H1 (cell line): ENCODE data around the gene SLC25A17. TPM values are rescaled to one million over a fixed set of nuclear protein-coding genes. Genes with fewer than 3 reads are reported as not detected.

Experiments
- CTCF ChIA-PET: fragments of 300-600 bp; sonication (Branson Sonifier 250); formaldehyde crosslinking; loops from one replicate; lab custom pipeline; 2021; ENCODE audit not compliant: partially characterized antibody; lab: Charles Lee
- POLR2A ChIA-PET: fragments of 300-600 bp; sonication (Branson Sonifier 250); formaldehyde crosslinking; loops from one replicate; lab custom pipeline; 2021; ENCODE audit warnings: inconsistent platforms; ENCODE audit not compliant: partially characterized antibody; lab: Charles Lee
- DNase-seq, 2 experiments: peaks; one replicate each; pipeline versions ENCODE4 v3.0.0 to v3.0.0-alpha.2; 2010 to 2022; ENCODE audit warnings: low spot score in 2 of 2, low read depth in 1 of 2, mixed read lengths in 1 of 2
- FAIRE-seq: peaks from 2 replicates; lab custom pipeline; 2011; peaks lifted over from hg19 to GRCh38; lab: Jason Lieb, UNC
- H2AFZ ChIP-seq: 2 replicates; pipeline ENCODE4 v1.8.1; 2012; ENCODE audit warnings: low read length, inconsistent platforms
- H2AK5ac ChIP-seq: 2 replicates; pipeline ENCODE4 v1.6.1; 2013; ENCODE audit warnings: low read depth, low read length
- H2BK120ac ChIP-seq: replicated peaks from 2 replicates; pipeline ENCODE3; 2013; ENCODE audit warnings: low read depth, low read length, inconsistent platforms
- H2BK12ac ChIP-seq: 2 replicates; pipeline ENCODE4 v1.6.1; 2013; ENCODE audit warnings: low read depth, low read length
- H2BK15ac ChIP-seq: 2 replicates; pipeline ENCODE4 v1.6.1; 2013; ENCODE audit warnings: low read length
- H2BK20ac ChIP-seq: 2 replicates; pipeline ENCODE4 v1.6.1; 2013; ENCODE audit warnings: low read length
- H2BK5ac ChIP-seq: 2 replicates; pipeline ENCODE4 v1.6.1; 2013; ENCODE audit warnings: low read depth, low read length
- H3K14ac ChIP-seq: 2 replicates; pipeline ENCODE4 v1.6.1; 2013; ENCODE audit warnings: inconsistent platforms; ENCODE audit not compliant: insufficient read length
- H3K18ac ChIP-seq: 2 replicates; pipeline ENCODE4 v1.6.1; 2013; ENCODE audit warnings: low read length; ENCODE audit errors: extremely low read depth
- H3K23ac ChIP-seq: 2 replicates; pipeline ENCODE4 v1.6.1; 2013; ENCODE audit warnings: inconsistent platforms; ENCODE audit not compliant: insufficient read length
- H3K23me2 ChIP-seq: 2 replicates; pipeline ENCODE4 v1.6.1; 2013; ENCODE audit warnings: low read depth, low read length
- H3K27ac ChIP-seq: 2 replicates; pipeline ENCODE4 v1.6.1; 2011; ENCODE audit warnings: low read depth, low read length, inconsistent platforms
- H3K27me3 ChIP-seq, 4 experiments: replicated peaks in 1 of 4; 1 replicate in 1 of 4; 2 replicates in 3 of 4; pipeline versions ENCODE4 v1.6.1 to v1.8.1; 2011 to 2013; ENCODE audit warnings: low read length in 3 of 4, mild to moderate bottlenecking in 3 of 4, inconsistent platforms in 2 of 4, mixed read lengths in 2 of 4, moderate library complexity in 1 of 4; ENCODE audit not compliant: control insufficient read depth in 3 of 4, insufficient read depth in 3 of 4; ENCODE audit errors: extremely low read depth in 1 of 4
- H3K36me3 ChIP-seq, 4 experiments: 2 replicates each; pipeline versions ENCODE4 v1.6.1 to v1.8.1; 2011 to 2013; ENCODE audit warnings: mild to moderate bottlenecking in 4 of 4, low read length in 3 of 4, moderate library complexity in 2 of 4, control low read depth in 1 of 4, inconsistent platforms in 1 of 4; ENCODE audit not compliant: insufficient read depth in 4 of 4, control insufficient read depth in 2 of 4
- H3K4ac ChIP-seq: replicated peaks from 2 replicates; pipeline ENCODE3; 2013; ENCODE audit warnings: low read length, low read depth, mixed read lengths, inconsistent platforms; ENCODE audit not compliant: insufficient read length
- H3K4me1 ChIP-seq, 4 experiments: replicated peaks in 1 of 4; 1 replicate in 1 of 4; 2 replicates in 3 of 4; pipeline versions ENCODE4 v1.6.1 to v1.8.1; 2011 to 2013; ENCODE audit warnings: low read length in 3 of 4, inconsistent platforms in 2 of 4, mixed read lengths in 1 of 4; ENCODE audit not compliant: insufficient read depth in 4 of 4, control insufficient read depth in 3 of 4
- H3K4me2 ChIP-seq, 2 experiments: 2 replicates each; pipeline versions ENCODE4 v1.6.1 to v1.8.1; 2011 to 2013; ENCODE audit warnings: low read depth in 2 of 2, low read length in 2 of 2, control low read depth in 1 of 2, inconsistent platforms in 1 of 2, mild to moderate bottlenecking in 1 of 2; ENCODE audit not compliant: insufficient read depth in 1 of 2
- H3K4me3 ChIP-seq, 4 experiments: fragments of 200-600, 300-600 bp in 1 of 4; sonication (generic), shearing (Covaris generic), sonication (Bioruptor Twin) in 1 of 4; 2 replicates each; pipeline versions ENCODE4 v1.5.1 to v1.8.1; 2011 to 2016; ENCODE audit warnings: low read length in 4 of 4, low read depth in 3 of 4, control low read depth in 2 of 4, inconsistent platforms in 2 of 4, mild to moderate bottlenecking in 2 of 4, mixed read lengths in 1 of 4, moderate library complexity in 1 of 4; ENCODE audit not compliant: insufficient read depth in 2 of 4; ENCODE audit errors: extremely low read depth in 1 of 4
- H3K56ac ChIP-seq: replicated peaks from 2 replicates; pipeline ENCODE3; 2013; ENCODE audit warnings: low read depth, mild to moderate bottlenecking, mixed read lengths, low read length, inconsistent platforms; ENCODE audit not compliant: insufficient read length
- H3K79me1 ChIP-seq: 2 replicates; pipeline ENCODE4 v1.6.1; 2013; ENCODE audit warnings: low read depth, low read length, control low read depth
- H3K79me2 ChIP-seq, 2 experiments: 2 replicates each; pipeline versions ENCODE4 v1.6.1 to v1.8.1; 2012 to 2013; ENCODE audit warnings: low read length in 2 of 2, mild to moderate bottlenecking in 2 of 2, inconsistent platforms in 1 of 2; ENCODE audit not compliant: insufficient read depth in 2 of 2, control insufficient read depth in 1 of 2
- H3K9ac ChIP-seq, 4 experiments: replicated peaks in 1 of 4; 1 replicate in 1 of 4; 2 replicates in 3 of 4; pipeline versions ENCODE4 v1.6.1 to v1.8.1; 2011 to 2013; ENCODE audit warnings: low read depth in 3 of 4, low read length in 3 of 4, control low read depth in 2 of 4, mild to moderate bottlenecking in 2 of 4, moderate library complexity in 2 of 4, inconsistent platforms in 1 of 4; ENCODE audit errors: extremely low read depth in 1 of 4
- H3K9me3 ChIP-seq, 2 experiments: 2 replicates each; pipeline versions ENCODE4 v1.6.1 to v1.8.1; 2012 to 2013; ENCODE audit warnings: mild to moderate bottlenecking in 2 of 2, moderate library complexity in 2 of 2, control low read depth in 1 of 2, inconsistent platforms in 1 of 2, low read depth in 1 of 2, low read length in 1 of 2, mixed read lengths in 1 of 2; ENCODE audit not compliant: insufficient read depth in 2 of 2
- H4K20me1 ChIP-seq, 2 experiments: replicated peaks in 1 of 2; 2 replicates each; pipeline versions ENCODE3 to v1.8.1; 2011 to 2013; ENCODE audit warnings: inconsistent platforms in 2 of 2, low read length in 2 of 2, mild to moderate bottlenecking in 1 of 2; ENCODE audit not compliant: insufficient read depth in 2 of 2, control insufficient read depth in 1 of 2
- H4K5ac ChIP-seq: 2 replicates; pipeline ENCODE4 v1.6.1; 2013; ENCODE audit warnings: low read length, low read depth, mixed read lengths, inconsistent platforms; ENCODE audit not compliant: insufficient read length
- H4K8ac ChIP-seq: 2 replicates; pipeline ENCODE4 v1.8.0; 2013; ENCODE audit warnings: mild to moderate bottlenecking, moderate library complexity, low read length, inconsistent platforms; ENCODE audit not compliant: insufficient read depth; ENCODE audit errors: extremely low read depth
- H4K91ac ChIP-seq: replicated peaks from 2 replicates; pipeline ENCODE3; 2013; ENCODE audit warnings: low read length, mixed read lengths, inconsistent platforms; ENCODE audit not compliant: insufficient read length
- CEBPB ChIP-seq: IDR thresholded peaks from 2 replicates; pipeline ENCODE4 v1.6.1; 2012; ENCODE audit warnings: low read depth, low read length
- FOSL1 ChIP-seq: IDR thresholded peaks from 2 replicates; pipeline ENCODE4 v1.6.1; 2011; ENCODE audit warnings: mild to moderate bottlenecking, low read depth, low read length, moderate library complexity; ENCODE audit not compliant: insufficient read depth
- MAFK ChIP-seq: IDR thresholded peaks from 2 replicates; pipeline ENCODE4 v1.6.1; 2012; ENCODE audit warnings: low read depth, mild to moderate bottlenecking, improper control_type of control experiment, low read length
- SIN3A ChIP-seq, 2 experiments: IDR thresholded peaks in 1 of 2; conservative IDR thresholded peaks in 1 of 2; 2 replicates each; pipeline ENCODE4 v1.6.1; 2011 to 2012; ENCODE audit warnings: low read length in 2 of 2, improper control_type of control experiment in 1 of 2, low read depth in 1 of 2, mild to moderate bottlenecking in 1 of 2
- SP4 ChIP-seq: IDR thresholded peaks from 2 replicates; pipeline ENCODE4 v1.6.1; 2012; ENCODE audit warnings: low read length, inconsistent platforms
- polyA plus RNA-seq, 7 experiments: library from polyadenylated mRNA; depleted of rRNA in 3 of 7; stranded (reverse) in 5 of 7; unstranded in 2 of 7; fragments of >200 nt in 5 of 7; fragments of 200-250 nt in 2 of 7; gene quantifications; 1 replicate in 5 of 7; 2 replicates in 1 of 7; 4 replicates in 1 of 7; pipeline versions ENCODE4 v1.2.1 to v1.2.3, GENCODE V29; 2011 to 2013; ENCODE audit warnings: missing spikeins in 2 of 7, mixed read lengths in 2 of 7
- total RNA-seq: library from RNA; stranded (reverse); fragmentation: NEBNext Ultra II Directional; extraction: Animal tissue kit (Norgen Biotek cat#: 25700); gene quantifications from 2 replicates; pipeline ENCODE4 v1.2.1, GENCODE V29; 2021
- TF ChIP-seq, protein P1 (sequence below): IDR thresholded peaks from 2 replicates; pipeline ENCODE4 v1.6.1; 2011; ENCODE audit warnings: low read depth, mild to moderate bottlenecking, low read length; ENCODE audit not compliant: insufficient read depth

SLC25A17 gene
- total and polyA plus RNA-seq, 2 of the 8 experiments (the other 6 are each of a cell fraction or from before 2014, with no cell fraction given), result 17.9 to 40.4 TPM

DNA sequence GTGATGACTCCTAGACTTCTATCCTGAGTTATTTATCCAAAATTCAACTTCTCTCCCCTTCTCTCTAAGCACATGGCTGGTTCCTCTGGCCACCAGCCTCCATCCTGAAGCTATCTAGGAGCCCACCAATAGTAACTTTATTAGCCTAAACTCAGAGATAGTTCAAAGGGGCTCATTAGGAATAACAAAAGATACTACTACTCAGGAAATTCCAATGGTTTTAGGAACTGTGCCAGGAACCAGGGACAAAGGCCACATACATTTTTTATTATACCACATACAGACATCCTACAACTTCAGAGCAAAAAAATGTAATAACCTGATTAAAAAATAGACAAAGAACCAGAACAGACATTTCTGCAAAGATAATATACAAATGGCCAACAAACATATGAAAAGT is 27.9 kb downstream of the SLC25A17 start:
- Histone ChIP-seq H3K4me1 (no peaks in the 10 kb centered on the region; a peak in 1 of 7 replicates), H2BK12ac (no peak overlapping the region), H2BK5ac (no peak overlapping the region), H3K4me3 (no peak overlapping the region), H3K23ac (no peak overlapping the region), H2AFZ (no peak overlapping the region), H3K23me2 (no peaks in the 10 kb centered on the region), H3K4me2 (no peak overlapping the region), H3K79me1 (no peaks in the 10 kb centered on the region), H2BK15ac (no peak overlapping the region), H3K36me3 (peaks cover 0 to 22% (median 7%) of the 10 kb centered on the region in 4 experiments; a peak in 6 of 8 replicates), H4K5ac (no peak overlapping the region), H3K9me3 (no peaks in the 10 kb centered on the region), H4K8ac (no peak overlapping the region), H3K27ac (no peak overlapping the region), H4K91ac (no peak overlapping the region), H3K79me2 (no peaks in the 10 kb centered on the region), H3K4ac (no peak overlapping the region), H3K27me3 (peaks cover 0 to 1% (median 0%) of the 10 kb centered on the region in 4 experiments; a peak in 1 of 7 replicates), H3K9ac (no peak overlapping the region), H4K20me1 (no peaks in the 10 kb centered on the region), H2AK5ac (no peak overlapping the region), H3K18ac (no peak overlapping the region), H3K56ac (no peak overlapping the region), H3K14ac (no peak overlapping the region), H2BK20ac (no peak overlapping the region), H2BK120ac (no peak overlapping the region)
- CTCF ChIA-PET, result no interaction called here
- no peak for DNase-seq
- TF ChIP-seq SIN3A (conservative IDR thresholded peaks at IDR 0.05 in 1 of 2, IDR thresholded peaks at IDR 0.05 in 1 of 2; ENCODE audit: low read depth in 1 of 2, low read length in 2 of 2) (no peak), FOSL1 (no peak), MAFK (no peak), SP4 (no peak), CEBPB (no peak)
- TF ChIP-seq, protein P1, sequence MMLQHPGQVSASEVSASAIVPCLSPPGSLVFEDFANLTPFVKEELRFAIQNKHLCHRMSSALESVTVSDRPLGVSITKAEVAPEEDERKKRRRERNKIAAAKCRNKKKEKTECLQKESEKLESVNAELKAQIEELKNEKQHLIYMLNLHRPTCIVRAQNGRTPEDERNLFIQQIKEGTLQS, result no peak
- no peak for FAIRE-seq
- POLR2A ChIA-PET, result interaction anchor here (0.7 kb wide), 1 partner anchor 51 kb away, joined by 3 read pairs; no protein-coding TSS in a partner anchor
